BJ (cell line): Measurements from ENCODE around the gene ZNF236. TPM values are rescaled to one million over a fixed set of nuclear protein-coding genes. Genes with fewer than 3 reads are reported as not detected.

Source experiments
- CTCF ChIA-PET: fragments of 350-600 bp; formaldehyde crosslinking; extraction: SDS; loops from one replicate; lab custom pipeline; 2021; ENCODE audit warnings: antibody characterized with exemption, inconsistent platforms; lab: Yijun Ruan, JAX
- POLR2A ChIA-PET: fragments of 300-600 bp; sonication (Branson Sonifier 250); formaldehyde crosslinking; extraction: SDS; loops from one replicate; lab custom pipeline; 2021; ENCODE audit warnings: antibody characterized with exemption; lab: Charles Lee
- DNase-seq: peaks from one replicate; pipeline ENCODE4 v3.0.0-alpha.2; 2011; ENCODE audit warnings: low read depth
- H3K27me3 ChIP-seq: 2 replicates; pipeline ENCODE4 v1.6.0; 2011; ENCODE audit warnings: low read length; ENCODE audit not compliant: control insufficient read depth, insufficient read depth
- H3K36me3 ChIP-seq: 2 replicates; pipeline ENCODE4 v1.5.1; 2011; ENCODE audit warnings: low read length; ENCODE audit not compliant: control insufficient read depth, insufficient read depth
- H3K4me3 ChIP-seq: 2 replicates; pipeline ENCODE4 v1.5.1; 2011; ENCODE audit warnings: low read depth, mild to moderate bottlenecking, control low read depth, low read length
- polyA plus RNA-seq: library from polyadenylated mRNA; depleted of rRNA; stranded (reverse); fragments of >200 nt; gene quantifications from 2 replicates; pipeline ENCODE4 v1.2.3, GENCODE V29; 2011
- TF ChIP-seq, protein P1 (sequence below): IDR thresholded peaks from 2 replicates; pipeline ENCODE4 v1.5.1; 2011; ENCODE audit warnings: low read depth, mild to moderate bottlenecking, control low read depth, inconsistent platforms, low read length, moderate library complexity; ENCODE audit not compliant: insufficient read depth

ZNF236 gene
- polyA plus RNA-seq, 1 experiment = 5.1 TPM

DNA sequence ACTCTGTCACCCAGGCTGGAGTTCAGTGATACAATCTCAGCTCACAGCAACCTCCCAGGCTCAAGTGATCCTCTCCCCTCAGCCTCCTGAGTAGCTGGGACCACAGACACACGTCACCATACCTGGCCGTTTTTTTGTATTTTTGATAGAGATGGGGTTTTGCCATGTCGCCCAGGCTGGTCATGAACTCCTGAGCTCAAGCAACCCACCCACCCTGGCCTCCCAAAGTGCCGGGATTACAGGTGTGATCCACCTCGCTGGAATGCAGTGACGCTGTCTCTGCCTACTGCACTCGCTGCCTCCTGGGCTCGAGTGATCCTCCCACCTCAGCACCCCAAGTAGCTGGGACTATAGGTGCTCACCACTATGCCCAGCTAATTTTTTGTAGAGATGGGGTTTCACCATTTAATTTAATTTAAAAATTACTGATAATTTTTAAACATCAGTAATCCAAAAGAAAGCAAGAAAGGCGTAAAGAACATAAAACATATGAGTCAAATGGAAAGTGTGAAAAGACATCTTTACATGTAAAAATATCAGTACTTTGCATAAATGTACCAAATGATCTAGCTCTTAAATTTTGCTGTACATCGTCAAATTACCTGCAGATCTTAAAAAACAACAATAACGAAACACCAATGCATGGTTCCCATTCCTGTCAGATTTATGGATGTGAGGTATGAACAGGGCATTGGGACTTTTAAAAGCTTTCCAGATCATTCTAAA lies 2.8 kb upstream of the ZNF236 start:
- peaks cover 5% of the 10 kb centered on the region for H3K36me3 ChIP-seq
- CTCF ChIA-PET = interaction anchor here (1.0 to 5.3 kb wide), 3 partner anchors 17 to 104 kb away, joined by 3 to 41 read pairs (median 3); no protein-coding TSS in a partner anchor
- no peak overlapping the region for H3K4me3 ChIP-seq
- POLR2A ChIA-PET = no interaction called here
- TF ChIP-seq, protein P1, sequence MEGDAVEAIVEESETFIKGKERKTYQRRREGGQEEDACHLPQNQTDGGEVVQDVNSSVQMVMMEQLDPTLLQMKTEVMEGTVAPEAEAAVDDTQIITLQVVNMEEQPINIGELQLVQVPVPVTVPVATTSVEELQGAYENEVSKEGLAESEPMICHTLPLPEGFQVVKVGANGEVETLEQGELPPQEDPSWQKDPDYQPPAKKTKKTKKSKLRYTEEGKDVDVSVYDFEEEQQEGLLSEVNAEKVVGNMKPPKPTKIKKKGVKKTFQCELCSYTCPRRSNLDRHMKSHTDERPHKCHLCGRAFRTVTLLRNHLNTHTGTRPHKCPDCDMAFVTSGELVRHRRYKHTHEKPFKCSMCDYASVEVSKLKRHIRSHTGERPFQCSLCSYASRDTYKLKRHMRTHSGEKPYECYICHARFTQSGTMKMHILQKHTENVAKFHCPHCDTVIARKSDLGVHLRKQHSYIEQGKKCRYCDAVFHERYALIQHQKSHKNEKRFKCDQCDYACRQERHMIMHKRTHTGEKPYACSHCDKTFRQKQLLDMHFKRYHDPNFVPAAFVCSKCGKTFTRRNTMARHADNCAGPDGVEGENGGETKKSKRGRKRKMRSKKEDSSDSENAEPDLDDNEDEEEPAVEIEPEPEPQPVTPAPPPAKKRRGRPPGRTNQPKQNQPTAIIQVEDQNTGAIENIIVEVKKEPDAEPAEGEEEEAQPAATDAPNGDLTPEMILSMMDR = no peak
- no peaks in the 10 kb centered on the region for H3K27me3 ChIP-seq
- DNase-seq = no peak

DNA sequence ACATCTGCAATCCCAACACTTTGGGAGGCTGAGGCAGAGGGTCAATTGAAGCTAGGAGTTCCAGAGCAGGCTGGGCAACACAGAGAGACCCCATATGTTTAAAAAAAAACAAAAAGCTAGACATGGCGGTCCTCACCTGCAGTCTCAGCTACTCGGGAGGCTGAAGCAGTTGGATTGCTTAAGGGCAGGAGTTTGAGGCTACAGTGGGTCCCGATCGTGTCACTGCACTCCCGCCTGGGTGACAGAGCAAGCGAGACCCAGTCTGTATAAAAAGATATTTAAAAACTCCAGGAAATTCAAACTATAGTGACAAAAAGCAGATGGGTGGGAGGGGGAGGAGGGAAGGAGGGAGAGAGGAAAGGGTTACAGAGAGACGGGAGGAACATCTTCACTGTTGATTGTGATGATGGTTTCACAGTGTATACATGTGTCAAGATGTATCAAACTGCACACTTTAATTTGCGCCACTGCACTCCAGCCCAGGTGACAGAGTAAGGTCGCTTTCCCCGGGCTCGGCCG lies 942 bp upstream of the ZNF236 start:
- POLR2A ChIA-PET = no interaction called here
- TF ChIP-seq, protein P1 = no peak
- Histone ChIP-seq H3K27me3 (no peaks in the 10 kb centered on the region), H3K36me3 (peaks cover 2% of the 10 kb centered on the region; the same call in 1 of the 2 replicates), H3K4me3 (peak overlapping the region; percentile 81)
- no peak for DNase-seq
- CTCF ChIA-PET = interaction anchor here (1.0 to 5.3 kb wide), 3 partner anchors 13 to 101 kb away, joined by 3 to 41 read pairs (median 3); no protein-coding TSS in a partner anchor

DNA sequence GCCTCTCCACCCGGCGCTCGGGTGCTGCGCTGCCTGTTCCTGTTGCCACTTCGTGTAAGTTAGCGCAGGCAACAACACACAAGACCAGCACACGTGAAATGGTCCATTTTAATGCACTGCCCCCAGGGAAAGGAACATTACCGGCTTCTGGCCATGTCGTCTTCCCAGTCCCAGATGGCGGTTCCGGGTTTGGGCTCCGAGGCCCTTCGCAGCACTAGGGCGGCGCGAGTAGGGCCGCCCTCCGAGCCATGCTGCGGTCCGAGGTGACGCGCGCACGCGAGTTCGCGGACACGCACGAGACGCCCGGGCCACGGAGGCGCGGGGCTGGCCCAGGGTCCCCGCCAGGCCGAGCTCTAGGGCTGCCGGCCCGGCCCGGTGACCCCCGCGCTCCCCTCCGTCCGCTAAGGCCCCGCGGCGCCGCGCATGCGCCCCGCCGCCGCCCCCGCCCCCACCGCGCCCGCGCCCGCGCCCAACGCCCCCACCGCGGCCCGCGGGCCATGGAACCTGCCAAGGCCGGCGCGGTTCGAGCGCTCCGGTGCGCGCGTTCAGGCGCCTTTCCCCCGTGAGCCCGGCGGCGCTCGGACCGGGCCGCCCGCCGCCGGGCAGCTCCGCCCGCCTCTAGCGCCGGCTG lies 367 bp upstream of the ZNF236 start:
- ChIA-PET POLR2A (no interaction called here), CTCF (interaction anchor here (1.0 to 5.3 kb wide), 2 partner anchors 14 to 19 kb away, joined by 3 to 41 read pairs; no protein-coding TSS in a partner anchor)
- TF ChIP-seq, protein P1 = no peak
- DNase-seq = no peak
- Histone ChIP-seq H3K36me3 (0 out of 2 replicates have a peak, but pooled peaks cover 1% of the 10 kb centered on the region), H3K27me3 (no peaks in the 10 kb centered on the region), H3K4me3 (peak overlapping the region; percentile 81)

DNA sequence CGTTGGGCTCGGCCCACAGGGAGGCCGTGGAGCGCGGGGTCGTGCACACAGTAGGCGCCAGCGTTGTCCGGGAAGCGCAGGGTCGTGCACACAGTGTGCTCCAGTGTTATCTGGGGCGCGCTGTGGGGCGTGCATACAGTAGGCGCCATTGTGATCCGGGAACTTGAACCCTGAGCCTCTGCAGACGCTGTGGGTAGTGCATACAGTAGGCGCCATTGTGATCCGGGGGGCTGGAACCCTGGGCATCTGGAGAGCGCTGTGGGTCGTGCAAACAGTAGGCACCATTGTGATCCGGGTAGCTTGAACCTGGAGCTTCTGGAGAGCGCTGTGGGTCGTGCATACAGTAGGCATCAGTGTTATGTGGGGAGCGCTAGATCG lies 793 bp downstream of the ZNF236 start:
- TF ChIP-seq, protein P1 = no peak
- ChIA-PET CTCF (no interaction called here), POLR2A (no interaction called here)
- no peaks in the 10 kb centered on the region for H3K27me3 ChIP-seq
- no peak for DNase-seq
- H3K4me3 ChIP-seq = peak overlapping the region; percentile 76
- 0 out of 2 replicates have a peak, but pooled peaks cover 1% of the 10 kb centered on the region for H3K36me3 ChIP-seq

DNA sequence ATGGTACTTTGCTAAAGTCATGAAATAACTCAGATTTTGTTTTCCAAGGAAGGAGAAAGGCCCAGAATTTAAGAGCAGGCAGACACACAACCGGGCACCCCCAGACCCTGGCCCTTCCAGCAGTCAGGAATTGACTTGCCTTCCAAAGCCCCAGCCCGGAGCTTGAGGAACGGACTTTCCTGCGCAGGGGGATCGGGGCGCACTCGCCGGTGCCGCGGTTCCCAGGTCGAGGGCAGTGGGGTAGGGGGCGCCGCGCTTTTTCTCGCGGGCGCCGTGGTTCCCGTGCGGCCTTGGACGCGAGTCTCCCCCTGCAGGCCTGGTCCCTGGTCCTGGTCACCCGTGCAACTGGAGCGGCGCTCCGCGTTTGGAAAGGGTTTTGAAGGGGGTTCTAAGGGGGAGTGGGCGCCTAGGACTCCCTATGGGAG lies 1.2 kb downstream of the ZNF236 start:
- DNase-seq = no peak
- CTCF ChIA-PET = no interaction called here
- H3K27me3 ChIP-seq = no peaks in the 10 kb centered on the region
- H3K4me3 ChIP-seq = peak overlapping the region; percentile 76
- 0 out of 2 replicates have a peak, but pooled peaks cover 1% of the 10 kb centered on the region for H3K36me3 ChIP-seq
- POLR2A ChIA-PET = no interaction called here
- TF ChIP-seq, protein P1 = peak; percentile 50
